ENCODE results near the gene SCNN1A.

- TF ChIP-seq CTCF (IDR thresholded peaks at IDR 0.05; ENCODE audit: low read length) (no peak), EZH2 (IDR thresholded peaks at IDR 0.05; ENCODE audit: borderline replicate concordance, low read length) (no peak)
Measured at GRCh38 chr12:6351622-6352021, 23.7 kb downstream of the SCNN1A start.

Measured in OCI-LY1 (cell line).